ENCODE data around the gene EFCAB6. TPM values are rescaled to one million over a fixed set of nuclear protein-coding genes. Genes with fewer than 3 reads are reported as not detected.
A peak's percentile ranks its signal among the peaks of the same experiment; 100 is the strongest.

EFCAB6 gene
- total RNA-seq, 1 donor from 2014 or later = 8.6 TPM

DNA sequence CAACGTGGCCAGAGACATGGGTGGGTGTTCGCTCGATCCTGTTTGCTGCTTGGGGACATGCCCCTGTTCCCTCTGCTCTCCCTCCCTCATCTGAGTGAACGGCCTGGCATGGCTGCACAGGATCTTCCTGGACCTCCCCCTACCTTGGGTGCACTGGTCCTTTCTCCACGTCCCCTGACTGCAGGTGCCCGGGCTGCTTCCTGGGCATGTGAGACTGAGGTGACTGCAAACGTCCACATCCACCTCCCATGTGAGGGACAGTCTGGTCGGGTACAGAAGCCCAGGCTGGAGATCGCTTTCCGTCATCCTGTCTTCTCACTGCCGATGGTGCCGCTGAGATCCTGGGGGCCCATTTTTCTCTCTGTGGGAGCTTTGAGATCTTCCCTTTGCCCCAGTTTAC, 38.4 kb upstream of the EFCAB6 start:
- H3K9me3 ChIP-seq = no peaks in the 10 kb centered on the region
- H3K4me1 ChIP-seq = no peaks in the 10 kb centered on the region
- no peak overlapping the region for H3K27ac ChIP-seq
- intact Hi-C loops (cut with DNase I) = no loop called here
- peak in 1 of 2 donors; percentile 31 for DNase-seq (ENCODE audit: low spot score in 2 of 2)
- H3K27me3 ChIP-seq = no peaks in the 10 kb centered on the region
- TF ChIP-seq, protein P1, sequence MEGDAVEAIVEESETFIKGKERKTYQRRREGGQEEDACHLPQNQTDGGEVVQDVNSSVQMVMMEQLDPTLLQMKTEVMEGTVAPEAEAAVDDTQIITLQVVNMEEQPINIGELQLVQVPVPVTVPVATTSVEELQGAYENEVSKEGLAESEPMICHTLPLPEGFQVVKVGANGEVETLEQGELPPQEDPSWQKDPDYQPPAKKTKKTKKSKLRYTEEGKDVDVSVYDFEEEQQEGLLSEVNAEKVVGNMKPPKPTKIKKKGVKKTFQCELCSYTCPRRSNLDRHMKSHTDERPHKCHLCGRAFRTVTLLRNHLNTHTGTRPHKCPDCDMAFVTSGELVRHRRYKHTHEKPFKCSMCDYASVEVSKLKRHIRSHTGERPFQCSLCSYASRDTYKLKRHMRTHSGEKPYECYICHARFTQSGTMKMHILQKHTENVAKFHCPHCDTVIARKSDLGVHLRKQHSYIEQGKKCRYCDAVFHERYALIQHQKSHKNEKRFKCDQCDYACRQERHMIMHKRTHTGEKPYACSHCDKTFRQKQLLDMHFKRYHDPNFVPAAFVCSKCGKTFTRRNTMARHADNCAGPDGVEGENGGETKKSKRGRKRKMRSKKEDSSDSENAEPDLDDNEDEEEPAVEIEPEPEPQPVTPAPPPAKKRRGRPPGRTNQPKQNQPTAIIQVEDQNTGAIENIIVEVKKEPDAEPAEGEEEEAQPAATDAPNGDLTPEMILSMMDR (IDR thresholded peaks at IDR 0.05) = no peak
- no peaks in the 10 kb centered on the region for H3K36me3 ChIP-seq
- no peak overlapping the region for H3K4me3 ChIP-seq

DNA sequence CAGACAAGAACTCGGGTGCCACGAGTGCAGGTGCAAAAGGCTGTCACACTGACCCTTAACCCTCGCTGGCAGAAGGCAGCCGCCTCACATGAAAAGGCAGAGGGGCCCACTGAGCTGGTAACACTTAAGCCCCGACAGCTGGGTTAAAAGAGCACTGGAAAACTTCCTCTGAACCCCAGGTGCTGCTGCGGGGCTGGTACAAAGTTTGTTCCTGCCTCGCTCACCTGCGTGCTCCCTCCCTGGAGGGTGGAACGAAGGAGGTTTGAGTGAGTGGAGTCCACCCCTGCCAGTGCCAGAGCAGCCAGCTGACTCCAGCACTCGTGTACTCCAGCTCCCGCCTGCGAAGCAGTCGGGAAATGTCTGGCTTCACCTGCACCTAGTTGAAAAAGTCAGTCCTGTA, 37.6 kb upstream of the EFCAB6 start:
- Histone ChIP-seq H3K9me3 (no peaks in the 10 kb centered on the region), H3K4me3 (no peak overlapping the region), H3K27ac (no peak overlapping the region), H3K27me3 (no peaks in the 10 kb centered on the region), H3K4me1 (no peaks in the 10 kb centered on the region), H3K36me3 (no peaks in the 10 kb centered on the region)
- DNase-seq (ENCODE audit: low spot score in 2 of 2) = peak; percentile 2 to 27
- intact Hi-C loops (cut with DNase I) = no loop called here
- TF ChIP-seq, protein P1 (IDR thresholded peaks at IDR 0.05) = no peak

DNA sequence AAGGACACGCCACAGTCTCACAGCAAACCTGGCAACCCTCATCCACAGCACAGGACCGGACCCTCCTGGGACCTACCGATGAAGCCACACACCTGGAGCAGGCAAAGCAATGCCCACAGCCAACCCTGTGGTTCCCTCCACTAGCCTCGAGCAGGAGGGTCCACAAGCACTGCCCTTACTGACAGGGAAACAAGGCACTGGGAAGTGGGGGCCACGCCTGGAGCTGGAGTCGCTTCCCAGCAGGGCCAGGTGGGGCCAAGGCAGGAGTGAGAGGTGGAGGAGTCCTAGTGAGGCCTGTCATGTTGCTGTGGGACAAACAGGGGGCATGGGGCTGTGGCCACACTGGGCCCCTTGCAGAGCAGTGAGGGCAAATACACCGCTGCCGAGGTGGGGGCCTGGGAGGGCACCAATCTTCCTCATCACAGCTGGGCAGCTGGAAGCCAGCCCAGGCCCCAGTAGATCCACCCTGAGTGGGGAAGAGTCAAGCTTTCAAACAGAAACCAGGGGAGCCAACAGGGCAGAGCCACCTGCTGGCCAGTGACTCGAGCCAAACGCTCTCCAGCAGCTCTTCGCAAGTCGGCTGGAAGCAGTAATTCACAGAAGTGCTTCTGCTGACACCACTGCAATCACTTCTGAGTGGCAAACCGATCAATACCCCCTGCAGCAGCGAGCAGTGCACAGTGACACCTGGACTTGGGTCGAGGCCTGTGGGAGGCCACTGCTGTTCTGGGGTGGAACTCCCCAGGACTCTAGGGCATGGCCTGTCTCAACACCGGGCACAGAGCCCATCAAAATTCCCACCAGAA, 36.5 kb upstream of the EFCAB6 start:
- no peak overlapping the region for H3K27ac ChIP-seq
- DNase-seq (ENCODE audit: low spot score in 2 of 2) = peak; percentile 4 to 53
- intact Hi-C loops (cut with DNase I) = no loop called here
- no peak overlapping the region for H3K4me3 ChIP-seq
- H3K9me3 ChIP-seq = no peaks in the 10 kb centered on the region
- no peaks in the 10 kb centered on the region for H3K4me1 ChIP-seq
- TF ChIP-seq, protein P1 (IDR thresholded peaks at IDR 0.05) = no peak
- H3K36me3 ChIP-seq = no peaks in the 10 kb centered on the region
- no peaks in the 10 kb centered on the region for H3K27me3 ChIP-seq

DNA sequence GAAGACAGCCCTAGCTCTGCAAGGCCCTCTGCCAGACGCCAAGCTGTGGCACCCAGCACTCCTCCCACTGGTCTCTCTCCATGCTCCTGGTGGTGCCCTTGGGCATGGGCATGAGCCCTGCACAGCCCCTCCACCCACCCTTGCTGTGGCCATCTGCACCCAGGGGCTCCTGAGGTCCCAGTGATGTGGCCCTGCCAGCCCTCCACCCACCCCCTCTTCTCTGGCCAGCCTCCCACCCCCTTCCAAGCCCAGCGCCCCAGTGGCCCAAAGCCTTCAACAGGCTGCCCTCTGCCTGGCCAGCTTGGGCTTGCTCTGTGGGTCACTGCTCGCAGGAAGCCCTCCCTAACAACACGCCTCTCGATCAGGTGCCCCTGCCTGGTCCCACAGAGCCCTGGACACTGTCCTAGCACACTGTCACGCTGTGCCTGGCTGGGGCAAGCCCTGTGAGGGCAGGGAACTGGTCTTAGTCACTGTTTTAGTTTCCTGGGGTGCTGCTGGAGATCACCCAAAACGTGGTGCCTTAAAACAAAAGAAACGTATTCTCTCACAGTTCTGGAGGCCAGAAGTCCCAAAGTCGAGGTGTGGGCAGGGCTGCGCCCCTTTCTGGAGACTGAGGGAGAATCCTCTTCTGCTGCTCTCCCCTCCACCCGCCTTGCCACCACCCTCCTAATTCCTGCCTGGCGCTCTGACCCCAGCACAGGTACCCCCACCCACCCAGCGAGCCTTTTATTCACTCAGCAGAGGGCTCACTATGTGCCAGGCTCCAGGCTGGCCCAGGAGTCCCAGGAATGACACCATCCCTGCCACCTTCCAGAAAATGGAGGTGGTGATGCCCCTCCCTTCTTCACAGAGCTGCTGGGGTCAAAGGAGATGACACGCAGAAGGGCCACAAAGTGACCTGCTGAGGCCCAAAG, 35.5 kb upstream of the EFCAB6 start:
- no peak overlapping the region for H3K27ac ChIP-seq
- intact Hi-C loops (cut with DNase I) = no loop called here
- peak in 1 of 2 donors; percentile 42 for DNase-seq (ENCODE audit: low spot score in 2 of 2)
- TF ChIP-seq, protein P1 (IDR thresholded peaks at IDR 0.05) = no peak
- no peaks in the 10 kb centered on the region for H3K9me3 ChIP-seq
- H3K36me3 ChIP-seq = no peaks in the 10 kb centered on the region
- no peaks in the 10 kb centered on the region for H3K27me3 ChIP-seq
- no peak overlapping the region for H3K4me3 ChIP-seq
- H3K4me1 ChIP-seq = no peaks in the 10 kb centered on the region

DNA sequence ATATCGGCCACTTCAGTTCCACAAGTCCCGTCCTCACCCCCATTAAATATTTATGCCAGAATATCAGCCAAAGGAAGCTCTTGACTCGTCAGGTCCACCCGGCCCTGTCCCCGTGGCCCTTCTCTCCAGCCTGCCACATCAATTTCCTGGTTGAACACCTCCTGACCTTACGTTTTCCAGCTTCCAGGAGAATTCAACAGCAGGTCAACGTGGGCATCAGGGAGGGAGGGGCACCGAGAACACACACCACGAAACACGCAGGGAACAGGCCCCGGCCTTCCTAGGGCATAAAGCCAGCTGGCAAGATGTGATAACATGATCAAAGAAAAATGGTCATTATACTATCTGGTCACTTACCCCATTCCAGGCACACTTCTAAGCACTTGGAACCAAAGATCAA, 34.9 kb upstream of the EFCAB6 start:
- H3K9me3 ChIP-seq = no peaks in the 10 kb centered on the region
- H3K4me1 ChIP-seq = no peaks in the 10 kb centered on the region
- intact Hi-C loops (cut with DNase I) = no loop called here
- no peaks in the 10 kb centered on the region for H3K27me3 ChIP-seq
- no peaks in the 10 kb centered on the region for H3K36me3 ChIP-seq
- TF ChIP-seq, protein P1 (IDR thresholded peaks at IDR 0.05) = no peak
- DNase-seq (ENCODE audit: low spot score in 2 of 2) = no peak
- no peak overlapping the region for H3K4me3 ChIP-seq
- no peak overlapping the region for H3K27ac ChIP-seq
